GM19023 (cell line): ENCODE data around the gene BAAT.
"Not testable (repeated sequence)": the region's sequence is repeated elsewhere in the genome, so short reads cannot be mapped to it uniquely, and the experiment has no call there.

Experiments used
- ATAC-seq: cut with Tn5 transposase; IDR thresholded peaks from one replicate; pipeline ENCODE4 v1.9.1; 2021; ENCODE audit warnings: mild to moderate bottlenecking, moderate library complexity; ENCODE audit not compliant: unreplicated experiment

BAAT gene

GRCh38 chr9:101384873-101385536, at the start of gene BAAT:
BAAT (minus strand) TSS chr9:101385006; CDS start chr9:101371404, 13,602 bp downstream.
- not testable (repeated sequence) for ATAC-seq

- ATAC-seq = no peak
These were observed 48.4 kb upstream of the BAAT start for GRCh38 chr9:101433229-101433628.

- ATAC-seq = no peak
These were observed 47.9 kb upstream of the BAAT start for GRCh38 chr9:101432740-101433139.

GRCh38 chr9:101432171-101432570, 47.4 kb upstream of the BAAT start:
- ATAC-seq = no peak

GRCh38 chr9:101429736-101430135, 44.9 kb upstream of the BAAT start:
- no peak for ATAC-seq

GRCh38 chr9:101428909-101429308, 44.1 kb upstream of the BAAT start:
- ATAC-seq = no peak

GRCh38 chr9:101427957-101428655, 43.3 kb upstream of the BAAT start:
- peak; percentile 64 for ATAC-seq

- ATAC-seq = no peak
These were observed 42.6 kb upstream of the BAAT start for GRCh38 chr9:101427358-101427757.

GRCh38 chr9:101421653-101422065, 36.9 kb upstream of the BAAT start:
- ATAC-seq = no peak

GRCh38 chr9:101419863-101420262, 35.1 kb upstream of the BAAT start:
- ATAC-seq = no peak

GRCh38 chr9:101418518-101419430, 34.0 kb upstream of the BAAT start:
- no peak for ATAC-seq

GRCh38 chr9:101417977-101418376, 33.2 kb upstream of the BAAT start:
- no peak for ATAC-seq

- ATAC-seq = no peak
These were observed 32.6 kb upstream of the BAAT start for GRCh38 chr9:101417389-101417788.

GRCh38 chr9:101415578-101415977, 30.8 kb upstream of the BAAT start:
- ATAC-seq = no peak

GRCh38 chr9:101414839-101415238, 30.0 kb upstream of the BAAT start:
- no peak for ATAC-seq

GRCh38 chr9:101409079-101409477, 24.3 kb upstream of the BAAT start:
- ATAC-seq = no peak

GRCh38 chr9:101408374-101409078, 23.7 kb upstream of the BAAT start:
- no peak for ATAC-seq

- ATAC-seq = no peak
These were observed 18.9 kb upstream of the BAAT start for GRCh38 chr9:101403516-101404285.

GRCh38 chr9:101400120-101400519, 15.3 kb upstream of the BAAT start:
- no peak for ATAC-seq

- no peak for ATAC-seq
These were observed 14.8 kb upstream of the BAAT start for GRCh38 chr9:101399643-101399970.
